Pulmonary artery endothelial cell (primary cell): ENCODE measurements around the gene STEAP2. TPM values are rescaled to one million over a fixed set of nuclear protein-coding genes. Genes with fewer than 3 reads are reported as not detected.
"Not testable (repeated sequence)": the region's sequence is repeated elsewhere in the genome, so short reads cannot be mapped to it uniquely, and the experiment has no call there.

Experiments used
- DNase-seq: peaks from one replicate; pipeline ENCODE4 v3.0.0-alpha.2; 2011; ENCODE audit warnings: low read depth, low spot score
- total RNA-seq: library from RNA; depleted of rRNA; stranded (reverse); fragments of >200 nt; gene quantifications from 2 replicates; pipeline ENCODE4 v1.2.3, GENCODE V29; 2014

STEAP2 gene
- total RNA-seq, 1 donor from 2014 or later, result 2.3 TPM

DNA sequence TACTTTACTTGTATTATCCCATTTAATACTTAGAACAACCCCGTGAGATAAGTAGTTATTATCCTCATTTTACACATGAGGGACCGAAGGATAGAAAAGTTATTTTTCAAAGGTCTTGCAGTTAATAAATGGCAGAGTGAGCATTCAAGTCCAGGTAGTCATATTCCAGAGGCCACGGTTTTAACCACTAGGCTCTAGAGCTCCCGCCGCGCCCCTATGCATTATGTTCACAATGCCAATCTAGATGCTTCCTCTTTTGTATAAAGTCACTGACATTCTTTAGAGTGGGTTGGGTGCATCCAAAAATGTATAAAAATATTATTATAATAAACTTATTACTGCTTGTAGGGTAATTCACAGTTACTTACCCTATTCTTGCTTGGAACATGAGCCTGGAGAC, 22.0 kb downstream of the STEAP2 start:
- no peak for DNase-seq

- no peak for DNase-seq
Observed at GRCh38 chr7:90236721-90237289, 25.3 kb downstream of the STEAP2 start.

- DNase-seq, result no peak
Observed at GRCh38 chr7:90238022-90238421, 26.5 kb downstream of the STEAP2 start.

GRCh38 chr7:90238583-90238982, 27.0 kb downstream of the STEAP2 start:
- DNase-seq, result no peak

- DNase-seq, result no peak
Observed at GRCh38 chr7:90239050-90239449, 27.5 kb downstream of the STEAP2 start.

DNA sequence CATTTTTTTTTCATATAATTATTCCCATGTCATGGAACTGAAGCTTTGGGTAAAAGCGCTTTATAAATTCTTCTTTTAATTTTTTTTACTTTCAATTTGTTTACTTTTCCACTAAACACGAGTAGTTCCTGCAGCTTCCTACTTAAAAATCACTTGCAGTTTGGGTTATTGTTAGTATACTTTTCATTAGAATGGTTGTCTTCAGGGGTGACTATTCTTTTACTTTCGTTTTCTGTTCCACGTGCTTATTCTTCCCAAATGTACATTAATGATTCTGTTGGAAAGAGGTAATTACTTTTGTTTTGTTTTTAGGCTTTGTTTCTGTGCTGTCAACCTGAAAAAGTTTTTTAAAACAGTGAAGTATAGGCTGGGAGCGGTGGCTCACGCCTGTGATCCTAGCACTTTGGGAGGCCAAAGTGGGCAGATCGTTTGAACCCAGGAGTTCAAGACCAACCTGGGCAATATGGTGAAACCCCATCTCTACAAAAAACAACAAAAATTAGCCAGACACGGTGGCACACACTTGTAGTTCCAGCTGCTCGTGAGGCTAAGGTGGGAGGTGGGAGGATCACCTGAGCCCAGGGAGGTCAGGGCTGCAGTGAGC, 28.2 kb downstream of the STEAP2 start:
- DNase-seq, result no peak

DNA sequence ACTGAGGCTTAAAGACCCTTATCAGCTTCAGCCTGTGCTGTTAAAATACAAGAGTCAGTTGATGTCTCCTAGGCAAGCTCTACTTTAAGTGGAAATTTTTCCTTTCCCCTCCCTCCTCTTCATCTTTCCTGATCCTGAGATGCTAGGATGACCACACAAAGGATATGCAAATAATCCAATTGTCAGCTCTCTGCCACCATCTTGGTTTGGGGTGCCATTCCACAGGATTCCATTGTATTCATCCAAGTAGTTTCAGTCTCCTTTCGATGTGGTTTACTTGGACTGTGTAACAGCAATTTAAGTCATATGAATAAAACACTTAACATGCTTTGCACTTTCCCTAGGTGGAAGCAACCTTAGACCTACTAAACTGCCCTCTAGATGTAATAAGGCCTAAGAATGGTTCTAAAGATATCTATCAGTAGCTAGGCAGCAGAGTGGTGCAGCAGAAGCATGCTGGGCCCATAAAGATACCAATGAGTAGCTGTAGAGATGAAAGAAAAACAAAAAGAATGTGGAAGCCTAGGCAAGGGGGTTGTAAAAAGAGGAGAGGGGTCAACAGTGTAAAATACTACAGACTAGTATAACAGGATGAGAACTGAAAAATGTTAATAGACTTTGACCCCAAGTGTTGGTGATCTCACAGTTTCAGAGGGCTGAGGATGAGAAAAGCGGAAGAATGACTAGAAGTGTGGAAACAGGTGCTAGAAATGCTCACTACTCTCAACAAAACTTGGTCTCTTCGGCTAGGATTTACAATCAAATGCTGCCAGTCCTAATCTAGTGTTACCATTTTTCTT, 31.0 kb downstream of the STEAP2 start:
- no peak for DNase-seq

DNA sequence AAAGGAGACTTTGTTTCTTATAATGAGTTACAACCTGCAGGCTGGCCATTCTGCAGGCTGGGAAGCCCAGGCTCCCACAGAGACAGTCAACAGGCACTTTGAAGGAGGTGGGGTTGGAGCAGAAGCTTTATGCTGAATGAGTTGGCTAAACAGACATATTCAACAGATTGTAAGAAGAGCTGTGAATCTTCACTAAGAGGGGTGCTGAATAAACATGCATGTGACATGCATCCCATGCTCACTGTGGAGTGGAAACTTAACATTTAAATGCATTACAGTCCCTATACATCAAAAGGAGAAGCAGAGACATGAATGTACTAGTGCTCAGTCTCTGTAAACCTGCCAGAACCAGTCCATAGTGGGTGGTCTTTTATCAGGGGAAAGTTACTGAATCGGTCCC, 32.0 kb downstream of the STEAP2 start:
- no peak for DNase-seq

GRCh38 chr7:90244565-90244908, 33.0 kb downstream of the STEAP2 start:
- no peak for DNase-seq

- DNase-seq, result peak; percentile 48
Observed at GRCh38 chr7:90244909-90245851, 33.6 kb downstream of the STEAP2 start, which contains the start of gene CFAP69. TSS of gene CFAP69 (plus strand) at chr7:90245174. CDS start at chr7:90245425, 251 bp downstream.

DNA sequence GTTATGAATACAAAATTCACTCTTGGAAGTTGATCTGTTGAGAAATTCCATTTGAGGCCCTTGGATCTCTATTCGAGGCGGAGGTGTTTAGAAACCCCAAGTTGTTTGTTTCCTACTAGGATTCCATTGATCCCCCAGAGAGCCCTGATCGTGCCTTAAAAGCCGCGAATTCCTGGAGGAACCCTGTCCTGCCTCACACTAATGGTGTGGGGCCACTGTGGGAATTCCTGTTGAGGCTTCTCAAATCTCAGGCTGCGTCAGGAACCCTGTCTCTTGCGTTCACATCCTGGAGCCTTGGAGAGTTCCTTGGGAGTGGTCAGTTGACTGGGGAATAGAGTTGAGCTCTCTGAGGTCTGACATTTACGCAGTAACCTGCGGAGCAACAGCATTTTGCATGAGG, 34.6 kb downstream of the STEAP2 start:
- DNase-seq, result no peak

GRCh38 chr7:90248706-90249105, 37.2 kb downstream of the STEAP2 start:
- no peak for DNase-seq

DNA sequence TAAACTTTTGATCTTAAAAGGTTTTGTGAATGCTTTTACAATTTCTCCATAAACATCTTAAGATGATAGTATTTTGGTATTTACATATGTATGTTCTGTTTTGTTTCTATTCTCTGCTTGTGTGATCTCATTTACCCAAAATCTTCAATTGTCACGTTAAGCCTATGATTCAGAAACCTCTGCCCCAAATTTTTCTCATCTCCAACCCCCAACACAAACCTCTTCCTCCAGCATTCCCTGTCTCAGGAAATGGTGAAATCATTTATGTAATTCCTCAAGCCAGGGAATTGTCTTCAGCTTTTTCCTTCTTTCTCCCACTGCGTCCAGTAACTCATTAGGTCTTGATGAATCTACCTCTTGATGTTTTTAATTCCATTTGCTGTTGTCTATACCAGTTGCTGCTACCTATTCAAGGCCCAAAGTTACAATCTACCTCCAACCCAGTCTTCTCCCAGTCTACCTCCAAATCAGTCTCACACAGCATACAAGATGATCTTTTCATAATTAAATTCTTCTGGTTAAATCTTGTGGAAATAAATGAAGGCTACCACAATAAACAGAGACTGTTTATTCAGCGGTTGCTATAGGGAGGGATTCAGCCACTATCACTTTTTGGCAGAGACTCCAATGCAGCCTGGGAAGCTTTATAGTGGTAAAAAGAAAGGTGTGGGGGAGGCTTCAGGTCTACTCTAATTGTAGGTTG, 39.2 kb downstream of the STEAP2 start:
- DNase-seq, result no peak

DNA sequence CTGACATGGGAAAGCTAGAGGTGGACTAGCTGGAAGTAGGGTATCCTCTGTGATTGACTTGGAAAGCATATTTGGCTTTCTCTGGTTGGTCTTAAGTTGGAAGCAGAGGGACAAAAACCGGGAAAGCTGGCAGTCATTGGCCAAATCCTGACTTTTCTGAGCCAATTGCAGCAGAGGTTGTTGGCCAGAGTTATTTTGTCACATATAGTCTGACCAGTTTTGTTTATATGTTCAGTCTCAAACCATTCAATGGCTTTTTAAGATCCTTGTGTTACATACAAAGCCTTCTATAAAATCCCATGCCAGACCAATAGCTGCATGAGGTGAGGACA, 39.7 kb downstream of the STEAP2 start:
- no peak for DNase-seq

DNA sequence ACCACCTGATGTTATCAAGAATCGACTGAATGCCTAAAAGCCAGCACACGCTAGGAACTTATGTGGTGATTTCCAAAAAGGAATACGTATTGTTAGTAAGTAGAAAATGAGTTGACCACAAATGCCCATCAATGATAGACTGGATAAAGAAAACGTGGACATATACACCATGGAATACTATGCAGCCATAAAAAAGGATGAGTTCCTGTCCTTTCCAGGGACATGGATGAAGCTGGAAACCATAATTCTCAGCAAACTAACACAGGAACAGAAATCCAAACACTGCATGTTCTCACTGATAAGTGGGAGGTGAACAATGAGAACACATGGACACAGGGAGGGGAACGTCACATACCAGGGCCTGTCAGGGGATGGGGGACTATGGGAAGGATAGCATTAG, 44.5 kb downstream of the STEAP2 start:
- not testable (repeated sequence) for DNase-seq

DNA sequence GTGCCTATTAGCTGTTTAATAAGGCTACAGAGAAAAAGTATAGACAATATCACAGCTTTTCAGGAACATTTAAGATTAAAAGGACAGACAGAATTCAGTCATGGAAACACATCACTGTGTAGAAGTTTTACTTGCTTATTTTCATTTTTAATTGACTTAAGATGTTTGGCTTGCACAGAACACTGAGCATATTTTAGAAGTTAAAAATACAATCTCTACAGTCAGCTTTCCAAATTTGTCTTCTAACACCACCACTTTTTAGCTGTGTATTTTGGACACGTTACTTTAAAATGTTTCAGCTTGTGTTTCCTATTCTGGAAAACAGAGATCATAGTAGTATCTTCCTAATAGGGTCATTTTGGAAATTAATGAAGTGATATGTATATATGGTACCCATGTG, 45.2 kb downstream of the STEAP2 start:
- DNase-seq, result no peak

DNA sequence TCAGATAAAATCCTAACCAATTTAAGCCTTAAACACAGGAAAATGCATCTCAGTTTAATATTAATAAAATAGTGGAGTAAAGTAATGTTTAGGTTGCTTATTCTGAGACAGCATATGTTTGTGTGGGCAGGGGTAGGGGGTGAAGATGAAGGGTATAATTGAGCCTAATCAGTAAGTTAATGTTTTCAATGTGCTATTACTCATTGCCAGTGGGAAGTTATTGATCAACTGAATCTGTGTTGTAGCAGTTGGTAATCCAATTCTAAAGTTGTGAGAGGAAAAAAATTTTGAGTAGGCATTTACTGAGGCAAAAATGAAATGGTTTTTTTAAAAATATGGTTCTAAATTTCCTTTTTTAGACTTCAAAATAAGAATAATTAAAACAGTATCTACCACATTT, 49.9 kb downstream of the STEAP2 start:
- DNase-seq, result no peak

DNA sequence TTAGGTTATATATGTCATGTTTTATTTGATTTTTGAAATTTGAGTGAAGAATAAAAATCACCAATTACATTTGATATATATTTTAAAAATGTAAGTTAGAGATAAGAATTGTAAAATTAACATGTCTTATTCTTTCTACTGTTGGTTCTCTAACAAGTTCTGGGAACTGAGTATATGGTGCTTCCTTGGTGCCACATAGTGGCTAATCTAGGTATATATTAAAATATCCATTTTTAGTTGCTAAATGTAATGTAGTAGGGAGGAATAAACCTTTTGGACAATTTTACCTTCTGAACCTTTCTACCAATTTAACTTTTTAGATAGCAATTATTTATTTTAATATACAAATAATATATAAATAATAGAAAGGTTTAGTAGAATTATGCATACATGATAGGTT, 50.9 kb downstream of the STEAP2 start:
- DNase-seq, result no peak

- DNase-seq, result no peak
Observed at GRCh38 chr7:90266808-90267207, 55.3 kb downstream of the STEAP2 start.

DNA sequence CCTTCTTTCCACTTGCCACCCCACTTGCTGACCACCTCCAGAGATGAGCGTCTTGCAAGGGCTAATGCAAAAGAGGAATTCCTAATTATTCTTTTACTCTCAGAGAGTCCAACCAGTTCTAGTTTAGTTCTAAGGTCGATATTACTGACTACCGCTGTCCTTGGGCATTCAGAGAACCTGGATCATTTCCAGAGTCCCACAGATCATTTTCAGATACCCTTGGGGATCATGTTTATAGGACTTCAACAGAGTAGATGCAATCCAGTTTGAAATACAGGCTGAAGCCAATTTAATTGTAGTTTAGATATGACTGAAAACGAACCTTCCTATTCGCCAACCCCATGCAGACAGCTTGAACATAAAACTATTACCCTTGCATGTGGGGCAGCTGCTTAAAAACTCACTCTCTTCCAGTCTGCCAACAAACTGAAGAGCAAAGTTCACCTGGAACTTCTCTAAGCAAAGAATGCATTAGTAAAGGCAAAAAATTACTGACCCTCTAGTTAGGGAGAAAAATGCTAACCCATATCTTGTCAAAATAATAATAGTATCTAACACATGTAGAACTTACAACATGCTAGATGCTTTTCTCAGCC, 55.8 kb downstream of the STEAP2 start:
- no peak for DNase-seq

- no peak for DNase-seq
Observed at GRCh38 chr7:90269163-90269562, 57.6 kb downstream of the STEAP2 start.
